ENCODE data around the gene DCTN4. TPM values are rescaled to one million over a fixed set of nuclear protein-coding genes. Genes with fewer than 3 reads are reported as not detected.

The DCTN4 gene
- total RNA-seq, 1 experiment from 2014 or later: 66.8 TPM

- no peak overlapping the region for H3K27ac ChIP-seq (ENCODE audit: low read length)
- H3K36me3 ChIP-seq (ENCODE audit: control insufficient read depth, insufficient read depth, low read length): no peaks in the 10 kb centered on the region
- no peak for ATAC-seq
- no TSS peak for BruUV-seq (replicated peaks)
- ChIA-PET CTCF (interaction anchor here (0.8 kb wide), 1 partner anchor 426 kb away, joined by 3 read pairs; no protein-coding TSS in a partner anchor), POLR2A (no interaction called here)
- intact Hi-C loops (cut with micrococcal nuclease; ENCODE audit: unreplicated experiment) (no loop called here), in situ Hi-C loops (cut with HindIII; ENCODE audit: low pct_unique_long_range_greater_than_20kb, low sequenced_read_pairs) (no loop called here)
- no peak for DNase-seq (ENCODE audit: low read depth, low spot score)
- H3K4me3 ChIP-seq (ENCODE audit: low read depth in 2 of 2, low read length in 2 of 2): no peak overlapping the region
- H3K4me1 ChIP-seq (ENCODE audit: control insufficient read depth, insufficient read depth, low read length): peaks cover 9% of the 10 kb centered on the region; the same call in 1 of the 2 replicates
- no peak for TF ChIP-seq TCF7L2 (IDR thresholded peaks at IDR 0.05; ENCODE audit: low read depth, low read length)
- TF ChIP-seq POLR2AphosphoS5 (IDR thresholded peaks at IDR 0.05; ENCODE audit: low read depth, low read length): no peak
- TF ChIP-seq CTCF (IDR thresholded peaks at IDR 0.05): no peak
- no peak for TF ChIP-seq REST (IDR thresholded peaks at IDR 0.05; ENCODE audit: insufficient read depth in 1 of 2, low read depth in 2 of 2, low read length in 1 of 2)
- TF ChIP-seq SIN3A (IDR thresholded peaks at IDR 0.05; ENCODE audit: borderline replicate concordance, insufficient read depth, low read depth, low read length): no peak
- no peaks in the 10 kb centered on the region for H3K27me3 ChIP-seq (ENCODE audit: control insufficient read depth, insufficient read depth, low read length)
- H3K9me3 ChIP-seq (ENCODE audit: control insufficient read depth, insufficient read depth, low read depth, low read length): no peaks in the 10 kb centered on the region
These were observed 95.9 kb downstream of the DCTN4 start for GRCh38 chr5:150662731-150663516.

GRCh38 chr5:150661821-150662596, 96.8 kb downstream of the DCTN4 start:
- TF ChIP-seq POLR2AphosphoS5 (IDR thresholded peaks at IDR 0.05; ENCODE audit: low read depth, low read length): no peak
- no peak for TF ChIP-seq TCF7L2 (IDR thresholded peaks at IDR 0.05; ENCODE audit: low read depth, low read length)
- TF ChIP-seq REST (IDR thresholded peaks at IDR 0.05; ENCODE audit: insufficient read depth in 1 of 2, low read depth in 2 of 2, low read length in 1 of 2): no peak
- no peak for DNase-seq (ENCODE audit: low read depth, low spot score)
- Histone ChIP-seq H3K4me1 (ENCODE audit: control insufficient read depth, insufficient read depth, low read length) (peaks cover 9% of the 10 kb centered on the region; the same call in 1 of the 2 replicates), H3K27me3 (ENCODE audit: control insufficient read depth, insufficient read depth, low read length) (no peaks in the 10 kb centered on the region), H3K36me3 (ENCODE audit: control insufficient read depth, insufficient read depth, low read length) (no peaks in the 10 kb centered on the region), H3K27ac (ENCODE audit: low read length) (no peak overlapping the region), H3K9me3 (ENCODE audit: control insufficient read depth, insufficient read depth, low read depth, low read length) (no peaks in the 10 kb centered on the region), H3K4me3 (ENCODE audit: low read depth in 2 of 2, low read length in 2 of 2) (no peak overlapping the region)
- in situ Hi-C loops (cut with HindIII; ENCODE audit: low pct_unique_long_range_greater_than_20kb, low sequenced_read_pairs): no loop called here
- intact Hi-C loops (cut with micrococcal nuclease; ENCODE audit: unreplicated experiment): no loop called here
- ATAC-seq: no peak
- BruUV-seq (replicated peaks): no TSS peak
- ChIA-PET CTCF (no interaction called here), POLR2A (no interaction called here)

Measured in Panc1 (cell line).